Adrenal gland (tissue), 5 donors: ENCODE measurements around the gene GJC2.

Experiments
- POLR2A ChIP-seq, 2 donors: fragments of 450-650 bp; IDR thresholded peaks; one replicate each; pipeline ENCODE4 v1.6.1; 2017; ENCODE audit warnings: antibody characterized with exemption in 2 of 2, mild to moderate bottlenecking in 2 of 2, moderate library complexity in 1 of 2
- TF ChIP-seq, protein P1 (sequence below), 6 experiments: fragments of 450-650 bp in 4 of 6; fragments of 200-600 bp in 2 of 6; sonication (generic) in 1 of 6; IDR thresholded peaks; 1 replicate in 5 of 6; 2 replicates in 1 of 6; pipeline versions ENCODE4 v1.5.1 to v1.8.0; 2016 to 2021; ENCODE audit warnings: antibody characterized with exemption in 6 of 6, mild to moderate bottlenecking in 2 of 6, moderate library complexity in 1 of 6
- donor health status: DM: no; HTN: no; CAD: no.

DNA sequence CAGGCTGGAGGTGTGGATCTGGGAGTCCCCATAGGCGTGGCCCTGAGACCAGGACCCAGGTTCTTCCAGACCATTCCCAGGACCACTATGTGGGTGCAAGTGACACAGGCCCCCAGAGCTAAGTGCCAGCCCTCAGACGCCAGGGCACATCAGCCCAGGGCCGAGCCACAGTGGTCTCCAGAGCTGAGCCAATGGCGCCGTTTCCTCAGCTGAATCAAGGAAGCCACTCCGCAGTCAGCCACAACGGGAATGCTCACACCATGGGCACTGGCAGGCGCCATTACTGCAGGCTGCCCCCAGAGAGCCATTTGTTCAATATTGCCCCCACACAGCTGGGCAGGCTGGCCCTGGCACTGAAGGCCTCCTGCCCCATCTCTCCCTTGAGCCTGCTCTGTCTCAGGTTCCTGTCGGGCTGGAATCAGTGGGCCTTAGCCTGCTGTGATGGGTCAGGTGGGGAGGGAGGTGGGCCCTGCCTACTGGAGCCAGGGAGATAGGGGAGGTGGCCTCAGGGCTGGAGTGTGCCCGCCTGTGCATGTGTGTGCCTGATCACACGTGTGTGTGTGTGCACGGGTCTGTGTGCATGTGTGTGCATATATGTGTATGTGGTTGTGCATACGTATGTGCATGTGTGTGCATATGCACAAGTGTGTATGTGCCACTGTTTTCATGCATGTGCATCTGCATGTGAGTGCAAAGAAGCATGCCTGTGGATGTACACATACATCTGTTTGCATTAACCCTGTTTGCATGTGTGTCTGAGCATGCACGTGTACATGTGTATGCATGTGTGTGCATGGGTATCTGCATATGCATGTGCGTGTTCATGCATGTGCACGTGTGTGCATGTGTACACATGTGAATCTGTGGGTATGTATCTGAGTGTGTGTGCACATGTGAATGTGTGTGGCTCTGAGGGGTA, 6.1 kb downstream of the GJC2 start:
- TF ChIP-seq, protein P1, sequence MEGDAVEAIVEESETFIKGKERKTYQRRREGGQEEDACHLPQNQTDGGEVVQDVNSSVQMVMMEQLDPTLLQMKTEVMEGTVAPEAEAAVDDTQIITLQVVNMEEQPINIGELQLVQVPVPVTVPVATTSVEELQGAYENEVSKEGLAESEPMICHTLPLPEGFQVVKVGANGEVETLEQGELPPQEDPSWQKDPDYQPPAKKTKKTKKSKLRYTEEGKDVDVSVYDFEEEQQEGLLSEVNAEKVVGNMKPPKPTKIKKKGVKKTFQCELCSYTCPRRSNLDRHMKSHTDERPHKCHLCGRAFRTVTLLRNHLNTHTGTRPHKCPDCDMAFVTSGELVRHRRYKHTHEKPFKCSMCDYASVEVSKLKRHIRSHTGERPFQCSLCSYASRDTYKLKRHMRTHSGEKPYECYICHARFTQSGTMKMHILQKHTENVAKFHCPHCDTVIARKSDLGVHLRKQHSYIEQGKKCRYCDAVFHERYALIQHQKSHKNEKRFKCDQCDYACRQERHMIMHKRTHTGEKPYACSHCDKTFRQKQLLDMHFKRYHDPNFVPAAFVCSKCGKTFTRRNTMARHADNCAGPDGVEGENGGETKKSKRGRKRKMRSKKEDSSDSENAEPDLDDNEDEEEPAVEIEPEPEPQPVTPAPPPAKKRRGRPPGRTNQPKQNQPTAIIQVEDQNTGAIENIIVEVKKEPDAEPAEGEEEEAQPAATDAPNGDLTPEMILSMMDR (IDR thresholded peaks at IDR 0.05): no peak
- TF ChIP-seq POLR2A (IDR thresholded peaks at IDR 0.05): no peak
